ENCODE measurements around the gene TSPO2.

GRCh38 chr6:40997234-40997957, 44.9 kb upstream of the TSPO2 start:
- TF ChIP-seq EZH2 (IDR thresholded peaks at IDR 0.05; ENCODE audit: borderline replicate concordance, low read depth, low read length, severe bottlenecking) (no peak), CTCF (IDR thresholded peaks at IDR 0.05; ENCODE audit: borderline replicate concordance, extremely low read depth, low read length, poor library complexity, severe bottlenecking) (no peak)
